Activated naive CD8-positive, alpha-beta T cell (primary cell): ENCODE data around the gene MRPS14.

Experiments
- H3K27ac Mint-ChIP-seq: one replicate; pipeline ENCODE4 v1.8.0; 2021; ENCODE audit warnings: mixed read lengths
- H3K27me3 Mint-ChIP-seq: one replicate; pipeline ENCODE4 v1.8.0; 2021; ENCODE audit warnings: mixed read lengths
- H3K36me3 Mint-ChIP-seq: one replicate; pipeline ENCODE4 v1.8.0; 2021; ENCODE audit warnings: mixed read lengths
- H3K4me1 Mint-ChIP-seq: one replicate; pipeline ENCODE4 v1.8.0; 2021; ENCODE audit warnings: low read depth, mixed read lengths
- H3K4me3 Mint-ChIP-seq: one replicate; pipeline ENCODE4 v1.8.0; 2021; ENCODE audit warnings: mild to moderate bottlenecking, mixed read lengths
- H3K9me3 Mint-ChIP-seq: one replicate; pipeline ENCODE4 v1.8.0; 2021; ENCODE audit warnings: low read depth, mixed read lengths

MRPS14 gene

DNA sequence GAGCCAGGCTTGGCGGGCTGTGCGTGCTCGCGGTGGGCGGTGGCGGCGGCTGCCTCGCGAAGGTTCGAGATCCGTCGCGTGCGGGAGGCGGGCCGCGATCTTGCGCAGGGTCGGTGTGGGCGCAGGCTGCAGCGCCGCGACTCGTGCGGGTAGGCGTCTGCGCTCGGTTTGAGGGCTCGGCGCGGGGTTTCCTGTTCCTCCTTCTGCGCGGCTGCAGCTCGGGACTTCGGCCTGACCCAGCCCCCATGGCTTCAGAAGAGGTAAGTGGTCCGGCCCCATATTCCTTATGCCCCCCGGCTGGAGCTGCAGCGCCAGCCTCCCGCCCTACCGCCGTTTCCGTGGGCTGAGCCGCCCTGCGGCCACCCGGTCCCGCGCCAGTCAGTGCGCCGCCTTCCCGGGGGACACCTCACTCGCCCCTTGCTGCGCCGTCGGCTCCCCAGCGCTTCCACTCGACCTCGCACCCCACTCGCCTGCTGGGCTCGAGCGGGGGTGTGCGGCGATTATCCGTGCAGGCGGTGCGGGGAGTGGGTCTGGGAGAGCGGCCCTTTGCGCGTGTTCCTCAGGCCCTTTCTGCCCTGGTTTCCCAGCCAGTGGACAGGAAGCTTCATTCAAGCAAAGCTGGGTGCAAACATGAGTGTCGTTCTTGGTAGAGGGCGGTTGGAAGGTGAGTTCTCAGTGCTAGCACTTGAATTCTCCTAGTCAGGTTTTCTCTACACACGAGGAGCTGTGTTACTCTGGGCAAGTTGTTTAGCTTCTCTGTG lies 23.1 kb downstream of the MRPS14 start, which contains the start of gene CACYBP:
CACYBP (plus strand) TSS at position 12 of the 761 bp plus-strand sequence; CDS start at position 246, 234 bp downstream.
- no peaks in the 10 kb centered on the region for H3K9me3 Mint-ChIP-seq
- no peaks in the 10 kb centered on the region for H3K27me3 Mint-ChIP-seq
- peak within 1 kb of the TSS; percentile 88 for H3K27ac Mint-ChIP-seq
- H3K4me3 Mint-ChIP-seq, result no peak within 1 kb of the TSS
- H3K36me3 Mint-ChIP-seq, result peaks cover 7% of the 10 kb centered on the region
- peaks cover 48% of the 10 kb centered on the region for H3K4me1 Mint-ChIP-seq

DNA sequence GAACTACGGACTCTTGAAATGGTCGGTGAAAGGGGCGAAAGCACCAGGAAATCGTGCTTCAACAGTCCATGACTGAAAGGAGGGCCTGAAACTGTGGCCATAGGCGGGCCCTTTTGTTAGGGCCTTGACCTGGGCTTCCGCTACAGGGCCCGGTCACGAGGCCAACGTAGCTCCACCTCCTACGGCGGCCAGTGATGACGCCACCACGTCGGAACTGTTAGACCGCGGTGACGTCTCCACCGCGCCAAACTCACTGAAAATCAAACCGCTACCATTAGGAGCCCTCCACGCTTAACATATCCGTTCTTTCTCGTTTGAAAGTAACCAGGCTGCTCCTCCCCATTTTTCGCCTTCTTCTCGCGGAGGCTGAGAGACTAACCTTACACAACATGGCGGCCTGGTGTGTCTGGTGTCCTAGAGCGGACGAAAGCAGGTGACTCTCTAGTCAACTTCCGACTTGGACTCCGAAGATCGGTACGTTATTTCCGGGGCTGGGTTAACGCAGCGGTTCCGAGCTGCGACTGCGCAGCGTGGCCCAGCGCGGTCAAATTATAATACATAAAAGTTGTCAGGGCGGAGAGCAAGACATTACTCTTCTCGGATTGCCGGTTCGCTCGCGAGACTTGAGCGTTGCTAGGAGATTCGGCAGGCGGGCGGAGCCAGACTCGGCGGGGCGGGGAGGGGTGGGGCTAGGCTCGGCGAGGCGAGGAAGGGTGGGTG lies 23.8 kb downstream of the MRPS14 start:
- Mint-ChIP-seq H3K4me3 (no peak overlapping the region), H3K9me3 (no peaks in the 10 kb centered on the region), H3K27ac (no peak overlapping the region), H3K27me3 (no peaks in the 10 kb centered on the region), H3K4me1 (peaks cover 45% of the 10 kb centered on the region), H3K36me3 (peaks cover 6% of the 10 kb centered on the region)

DNA sequence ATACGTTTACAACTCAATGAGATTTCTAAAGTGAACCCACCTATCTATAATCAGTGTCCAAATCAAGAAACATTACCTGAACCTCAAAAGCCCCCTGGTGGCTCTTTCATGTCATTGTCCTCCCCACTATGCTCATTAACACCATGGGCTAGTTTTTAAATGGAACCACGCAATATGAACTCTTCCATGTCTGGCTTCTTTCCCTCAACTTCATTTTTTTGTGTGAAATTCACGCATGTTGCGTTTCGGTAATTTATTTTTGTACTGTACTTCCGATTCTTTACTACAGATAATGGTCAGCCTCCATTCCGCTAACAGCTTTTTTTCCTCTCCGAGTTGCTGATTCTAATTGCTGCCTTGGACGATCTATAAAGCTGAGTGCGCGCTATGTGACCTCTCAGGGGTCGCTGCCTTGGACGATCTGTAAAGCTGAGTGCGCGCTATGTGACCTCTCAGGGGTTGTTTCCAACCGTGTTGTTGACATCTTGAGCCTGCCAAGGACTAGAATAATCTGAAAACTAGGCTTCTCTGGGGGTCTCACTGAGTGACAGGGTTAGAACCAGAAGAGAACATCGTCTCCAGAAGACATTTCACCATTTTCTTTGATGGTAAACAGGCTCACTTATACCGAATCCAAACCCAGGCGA lies 24.5 kb downstream of the MRPS14 start:
- no peaks in the 10 kb centered on the region for H3K27me3 Mint-ChIP-seq
- peaks cover 5% of the 10 kb centered on the region for H3K36me3 Mint-ChIP-seq

DNA sequence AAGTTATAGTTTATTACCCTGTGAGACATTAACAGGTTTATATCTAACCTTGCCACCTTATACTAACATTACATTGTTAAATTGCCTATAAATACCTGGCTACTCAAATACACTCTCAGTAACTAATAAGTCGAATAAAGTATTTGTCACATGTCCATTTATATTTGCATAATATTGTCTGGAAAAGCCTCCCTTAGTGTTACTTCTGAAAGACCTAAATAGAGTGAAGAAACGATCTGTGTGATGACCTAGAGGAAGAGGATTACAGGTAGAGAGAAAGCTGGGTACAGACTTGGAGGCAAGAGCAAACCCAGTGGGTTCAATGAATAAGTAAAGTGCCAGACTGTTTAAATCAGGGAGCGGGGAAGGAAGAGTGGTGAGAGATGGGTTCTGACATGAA lies 26.2 kb downstream of the MRPS14 start:
- Mint-ChIP-seq H3K27me3 (no peaks in the 10 kb centered on the region), H3K27ac (peak overlapping the region; percentile 56), H3K9me3 (no peaks in the 10 kb centered on the region), H3K36me3 (peaks cover 2% of the 10 kb centered on the region), H3K4me1 (peaks cover 26% of the 10 kb centered on the region), H3K4me3 (no peak overlapping the region)

More for the DNA sequence above, 24.5 kb downstream of the MRPS14 start:
- Mint-ChIP-seq H3K9me3 (no peaks in the 10 kb centered on the region), H3K4me1 (peaks cover 40% of the 10 kb centered on the region), H3K4me3 (no peak overlapping the region), H3K27ac (no peak overlapping the region)

DNA sequence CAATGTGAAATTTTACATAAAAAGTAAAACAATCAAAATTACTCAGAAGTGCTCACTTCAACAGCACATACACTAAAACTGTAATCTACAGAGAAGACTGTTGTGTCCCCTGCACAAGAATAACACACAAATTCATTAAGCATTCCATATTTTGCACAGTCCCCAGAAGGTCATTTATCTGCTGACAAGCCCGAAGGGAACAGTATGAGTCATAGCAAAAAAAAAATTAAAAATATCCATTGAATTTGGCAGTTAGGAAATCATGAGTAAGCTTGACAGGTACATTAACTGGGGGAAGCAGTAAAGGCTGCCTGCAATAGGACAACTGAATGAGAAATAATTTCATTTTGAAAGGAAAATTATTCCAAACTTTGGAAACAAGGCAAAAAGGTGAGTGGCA lies 26.7 kb downstream of the MRPS14 start:
- no peaks in the 10 kb centered on the region for H3K27me3 Mint-ChIP-seq
- no peak overlapping the region for H3K27ac Mint-ChIP-seq
- no peaks in the 10 kb centered on the region for H3K36me3 Mint-ChIP-seq
- H3K9me3 Mint-ChIP-seq, result no peaks in the 10 kb centered on the region
- no peak overlapping the region for H3K4me3 Mint-ChIP-seq
- H3K4me1 Mint-ChIP-seq, result peaks cover 22% of the 10 kb centered on the region

DNA sequence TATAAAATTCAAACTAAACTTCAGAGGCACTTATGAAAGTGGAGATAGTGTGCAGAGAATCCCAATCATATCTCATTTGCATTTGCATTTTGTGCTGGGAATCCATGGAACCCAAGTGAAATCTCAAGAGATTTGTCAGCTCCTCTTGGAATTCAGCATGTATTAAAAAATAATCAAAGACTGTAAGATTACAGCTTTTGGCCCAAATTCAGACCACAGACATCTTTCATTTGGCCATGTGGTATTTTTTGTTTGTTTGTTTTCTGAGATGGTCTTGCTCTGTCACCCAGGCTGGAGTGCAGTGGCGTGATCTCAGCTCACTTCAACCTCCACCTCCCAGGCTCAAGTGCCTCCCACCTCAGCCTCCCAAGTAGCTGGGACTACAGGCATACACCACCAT lies 27.3 kb downstream of the MRPS14 start:
- Mint-ChIP-seq H3K27ac (no peak overlapping the region), H3K4me3 (no peak overlapping the region)

GRCh38 chr1:174995121-174995520 lies 28.1 kb downstream of the MRPS14 start:
- Mint-ChIP-seq H3K9me3 (no peaks in the 10 kb centered on the region), H3K27me3 (no peaks in the 10 kb centered on the region), H3K36me3 (no peaks in the 10 kb centered on the region), H3K4me3 (no peak overlapping the region), H3K27ac (no peak overlapping the region), H3K4me1 (peaks cover 24% of the 10 kb centered on the region)

More for the DNA sequence above, 27.3 kb downstream of the MRPS14 start:
- no peaks in the 10 kb centered on the region for H3K27me3 Mint-ChIP-seq
- no peaks in the 10 kb centered on the region for H3K36me3 Mint-ChIP-seq
- peaks cover 19% of the 10 kb centered on the region for H3K4me1 Mint-ChIP-seq
- no peaks in the 10 kb centered on the region for H3K9me3 Mint-ChIP-seq

- peaks cover 27% of the 10 kb centered on the region for H3K4me1 Mint-ChIP-seq
- no peaks in the 10 kb centered on the region for H3K27me3 Mint-ChIP-seq
- no peak overlapping the region for H3K27ac Mint-ChIP-seq
- H3K36me3 Mint-ChIP-seq, result peaks cover 7% of the 10 kb centered on the region
- no peak overlapping the region for H3K4me3 Mint-ChIP-seq
- no peaks in the 10 kb centered on the region for H3K9me3 Mint-ChIP-seq
These were observed 31.8 kb downstream of the MRPS14 start for GRCh38 chr1:174991473-174991872.

DNA sequence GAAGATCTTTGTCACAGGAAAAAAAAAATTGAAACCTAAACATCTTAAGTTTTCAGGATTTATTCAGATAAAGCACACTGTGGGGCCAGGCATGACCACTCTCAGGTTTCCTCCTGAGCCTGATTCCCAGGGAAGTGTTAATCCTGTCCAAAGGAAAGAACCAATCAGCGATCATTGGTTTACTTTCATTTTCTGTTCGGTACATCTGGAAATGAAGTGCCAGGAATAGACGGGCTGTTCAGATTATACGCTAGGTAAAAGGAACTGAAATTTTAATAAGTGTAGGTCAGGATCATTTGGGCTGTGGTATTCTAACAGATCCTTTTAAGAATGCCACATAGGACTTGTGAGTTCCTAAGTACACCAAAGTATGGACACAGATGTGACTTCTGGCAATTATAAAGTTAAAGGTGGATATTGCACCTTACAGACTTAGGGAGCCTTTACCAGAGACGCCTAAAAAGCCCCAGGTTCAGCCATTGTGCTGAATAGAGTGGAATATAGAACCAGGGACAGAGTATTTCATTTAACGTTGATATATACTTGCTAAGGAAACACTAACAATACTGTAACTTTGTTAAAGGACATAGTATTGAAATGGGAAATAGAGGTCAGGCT lies 32.7 kb downstream of the MRPS14 start:
- H3K27ac Mint-ChIP-seq, result peak overlapping the region; percentile 88
- H3K4me3 Mint-ChIP-seq, result peak overlapping the region; percentile 73
- peaks cover 8% of the 10 kb centered on the region for H3K36me3 Mint-ChIP-seq
- H3K4me1 Mint-ChIP-seq, result peaks cover 26% of the 10 kb centered on the region
- H3K9me3 Mint-ChIP-seq, result no peaks in the 10 kb centered on the region
- no peaks in the 10 kb centered on the region for H3K27me3 Mint-ChIP-seq

DNA sequence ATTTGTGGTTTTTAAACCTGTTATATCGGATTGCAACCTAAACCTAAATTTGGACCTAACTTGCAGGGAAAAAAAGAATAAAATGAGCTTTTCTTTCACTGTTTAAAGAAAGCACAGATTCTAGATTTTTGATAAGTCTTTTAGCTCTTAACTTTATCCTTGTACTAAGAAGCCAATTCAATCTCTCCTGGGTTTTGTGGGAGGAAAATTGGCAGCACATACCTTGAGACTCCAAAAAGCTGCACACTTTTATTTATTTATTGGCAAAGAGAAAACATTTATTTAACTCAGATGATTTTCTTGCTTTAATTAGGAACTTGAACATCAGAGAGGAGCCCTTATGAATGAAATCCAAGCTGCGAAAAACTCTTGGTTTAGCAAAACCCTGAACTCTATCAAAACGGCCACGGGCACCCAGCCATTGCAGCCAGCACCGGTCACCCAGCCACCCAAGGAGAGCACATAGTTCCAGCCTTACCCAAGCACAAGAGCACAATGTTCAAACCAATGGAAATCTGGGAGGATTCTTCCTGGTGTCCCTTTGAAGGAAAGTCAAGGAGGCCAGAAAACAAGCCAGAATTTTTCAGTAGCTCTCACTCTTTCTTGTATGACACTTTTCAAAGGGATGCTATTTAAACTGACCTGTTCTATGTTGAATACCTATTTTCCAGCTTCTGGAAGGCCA lies 33.5 kb downstream of the MRPS14 start:
- Mint-ChIP-seq H3K4me3 (peak overlapping the region; percentile 71), H3K4me1 (peaks cover 33% of the 10 kb centered on the region), H3K27ac (peak overlapping the region; percentile 90), H3K36me3 (peaks cover 11% of the 10 kb centered on the region), H3K9me3 (no peaks in the 10 kb centered on the region), H3K27me3 (no peaks in the 10 kb centered on the region)

DNA sequence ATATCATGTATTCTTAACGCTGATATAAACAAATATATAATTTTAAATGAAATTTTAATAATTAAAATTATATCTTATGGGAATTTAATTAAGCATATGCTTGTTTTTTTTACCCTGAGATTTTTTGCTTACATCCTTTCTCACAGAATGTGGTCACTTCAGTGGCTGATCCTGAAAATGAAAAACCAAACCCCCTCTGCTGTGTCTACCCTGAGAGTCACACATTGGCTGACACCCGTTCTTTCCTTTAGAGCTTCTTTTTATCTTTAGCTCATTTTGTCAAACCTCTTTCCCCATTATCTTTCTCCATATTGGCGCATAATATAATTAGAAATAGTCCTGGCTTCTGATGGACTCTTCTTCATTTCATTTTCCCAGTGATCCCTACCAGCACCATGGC lies 34.2 kb downstream of the MRPS14 start:
- Mint-ChIP-seq H3K4me1 (peaks cover 33% of the 10 kb centered on the region), H3K27ac (peak overlapping the region; percentile 72)

GRCh38 chr1:174988539-174988938 lies 34.7 kb downstream of the MRPS14 start:
- H3K9me3 Mint-ChIP-seq, result no peaks in the 10 kb centered on the region
- H3K4me1 Mint-ChIP-seq, result peaks cover 33% of the 10 kb centered on the region
- peak overlapping the region; percentile 47 for H3K27ac Mint-ChIP-seq
- peaks cover 12% of the 10 kb centered on the region for H3K36me3 Mint-ChIP-seq
- no peaks in the 10 kb centered on the region for H3K27me3 Mint-ChIP-seq
- no peak overlapping the region for H3K4me3 Mint-ChIP-seq

More for the DNA sequence above, 34.2 kb downstream of the MRPS14 start:
- Mint-ChIP-seq H3K4me3 (peak overlapping the region; percentile 9), H3K27me3 (no peaks in the 10 kb centered on the region), H3K36me3 (peaks cover 12% of the 10 kb centered on the region), H3K9me3 (no peaks in the 10 kb centered on the region)

GRCh38 chr1:174984952-174985351 lies 38.3 kb downstream of the MRPS14 start:
- Mint-ChIP-seq H3K4me1 (peaks cover 37% of the 10 kb centered on the region), H3K4me3 (no peak overlapping the region), H3K27ac (peak overlapping the region; percentile 43)

DNA sequence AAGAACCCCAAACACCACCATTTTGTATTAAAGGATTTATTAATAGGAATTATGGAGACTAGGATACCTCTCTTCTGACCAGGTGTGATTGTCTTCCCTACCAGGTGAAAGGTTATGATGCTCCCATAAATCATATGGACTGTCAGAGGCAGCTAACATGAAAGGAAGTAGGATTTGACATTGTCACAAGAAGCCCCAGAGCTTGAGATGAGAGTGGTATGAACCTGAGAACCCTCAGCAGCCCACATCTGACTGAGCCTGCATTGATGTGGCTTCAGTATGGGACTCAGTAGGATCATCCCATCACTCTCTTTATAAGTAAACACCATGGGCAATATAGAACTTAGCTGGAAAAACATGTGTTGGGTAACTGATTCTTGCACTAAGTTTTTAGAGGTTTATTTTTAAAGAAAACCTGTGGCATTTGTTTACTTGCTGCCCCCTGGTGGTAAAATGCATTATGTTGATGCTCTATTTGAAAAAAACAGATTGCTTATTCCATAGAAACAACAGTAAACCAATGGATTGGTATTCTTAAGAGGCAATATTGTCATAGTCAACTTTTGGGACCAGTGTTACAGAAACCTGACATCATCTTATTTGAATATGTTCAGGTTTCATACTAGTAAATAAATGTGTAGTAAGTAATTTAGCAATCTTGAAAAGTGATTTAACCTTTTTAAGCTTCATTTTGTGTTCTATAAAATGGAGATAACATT lies 40.1 kb downstream of the MRPS14 start:
- Mint-ChIP-seq H3K27ac (no peak overlapping the region), H3K4me3 (no peak overlapping the region)

More at GRCh38 chr1:174984952-174985351, 38.3 kb downstream of the MRPS14 start:
- no peaks in the 10 kb centered on the region for H3K9me3 Mint-ChIP-seq
- H3K36me3 Mint-ChIP-seq, result peaks cover 30% of the 10 kb centered on the region
- H3K27me3 Mint-ChIP-seq, result no peaks in the 10 kb centered on the region

More for the DNA sequence above, 40.1 kb downstream of the MRPS14 start:
- peaks cover 25% of the 10 kb centered on the region for H3K4me1 Mint-ChIP-seq
- H3K36me3 Mint-ChIP-seq, result peaks cover 26% of the 10 kb centered on the region
- no peaks in the 10 kb centered on the region for H3K27me3 Mint-ChIP-seq
- H3K9me3 Mint-ChIP-seq, result no peaks in the 10 kb centered on the region
